ENCODE data around the gene LONP1.
"Not testable (repeated sequence)": the region's sequence is repeated elsewhere in the genome, so short reads cannot be mapped to it uniquely, and the experiment has no call there.

The LONP1 gene

DNA sequence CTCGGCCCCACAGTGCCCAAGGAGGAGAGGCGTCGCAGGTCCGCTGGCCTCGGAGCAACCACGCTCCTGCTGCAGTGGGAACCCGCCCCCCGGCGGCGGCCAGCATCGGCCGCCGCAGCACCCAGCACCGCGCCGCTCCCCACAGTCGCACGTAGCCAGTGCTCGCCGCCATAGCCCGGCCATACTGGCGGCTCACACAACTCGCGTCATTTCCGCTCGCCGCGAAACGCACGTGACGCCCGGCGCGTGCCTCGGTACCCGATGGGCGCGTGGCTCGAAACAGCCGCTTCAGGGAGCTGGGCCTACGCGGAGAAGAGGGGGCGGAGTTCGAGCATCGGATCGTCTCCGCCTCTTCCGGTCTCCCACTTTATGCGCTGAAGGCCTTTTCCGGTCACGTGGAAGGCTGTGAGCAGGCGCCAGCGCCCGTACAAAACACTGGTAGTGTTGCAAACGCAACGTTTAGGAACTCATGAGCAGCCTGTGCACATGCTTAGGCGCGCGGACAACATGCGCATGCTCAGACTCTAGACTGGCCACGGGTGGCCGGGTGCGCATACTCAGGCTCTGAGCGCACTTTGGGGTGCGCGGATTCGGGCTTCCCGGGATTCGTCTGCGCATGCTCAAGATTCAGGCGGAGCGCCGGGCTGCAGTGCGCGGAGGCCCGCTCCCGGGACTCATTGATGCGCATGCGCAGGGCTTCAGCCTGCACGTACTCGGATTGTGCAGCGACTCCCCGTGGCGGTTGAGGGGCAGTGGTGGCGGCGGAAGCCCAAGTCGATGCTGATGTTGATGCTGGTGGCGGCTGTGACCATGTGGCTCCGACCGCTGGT, at the start of gene LONP1, which contains the start of gene CATSPERD:
TSS of gene LONP1 (minus strand) at position 186 of the 830 bp plus-strand sequence. CDS start at position 172, 14 bp downstream.
TSS of gene CATSPERD (plus strand) at position 677 of the 830 bp plus-strand sequence. CDS start at position 778, 101 bp downstream.
- peak; percentile 99 for DNase-seq

- no peak for DNase-seq
Measured at GRCh38 chr19:5767949-5768348, 48.0 kb upstream of the LONP1 start.

GRCh38 chr19:5765220-5765619, 45.3 kb upstream of the LONP1 start:
- no peak for DNase-seq

GRCh38 chr19:5762608-5763217, 42.8 kb upstream of the LONP1 start:
- no peak for DNase-seq

- no peak for DNase-seq
Measured at GRCh38 chr19:5753743-5754142, 33.8 kb upstream of the LONP1 start.

DNA sequence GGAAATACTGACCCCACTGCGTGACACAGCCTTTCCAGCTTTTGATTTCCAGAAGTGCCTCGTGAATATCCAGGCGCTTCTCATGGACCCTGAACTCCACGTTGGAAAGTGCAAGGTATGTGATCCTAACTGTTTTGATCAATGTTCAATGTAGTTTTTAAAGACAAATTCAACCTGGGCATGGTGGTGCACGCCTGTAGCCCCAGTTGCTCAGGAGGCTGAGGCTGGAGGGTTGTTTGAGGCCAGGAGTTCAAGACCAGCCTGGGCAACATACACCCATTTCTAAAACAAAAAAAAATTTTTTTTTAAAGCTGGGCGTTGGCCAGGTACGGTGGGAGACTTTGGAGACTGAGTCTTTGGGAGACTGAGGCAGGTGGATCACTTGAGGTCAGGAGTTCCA, 31.8 kb upstream of the LONP1 start:
- DNase-seq: no peak

DNA sequence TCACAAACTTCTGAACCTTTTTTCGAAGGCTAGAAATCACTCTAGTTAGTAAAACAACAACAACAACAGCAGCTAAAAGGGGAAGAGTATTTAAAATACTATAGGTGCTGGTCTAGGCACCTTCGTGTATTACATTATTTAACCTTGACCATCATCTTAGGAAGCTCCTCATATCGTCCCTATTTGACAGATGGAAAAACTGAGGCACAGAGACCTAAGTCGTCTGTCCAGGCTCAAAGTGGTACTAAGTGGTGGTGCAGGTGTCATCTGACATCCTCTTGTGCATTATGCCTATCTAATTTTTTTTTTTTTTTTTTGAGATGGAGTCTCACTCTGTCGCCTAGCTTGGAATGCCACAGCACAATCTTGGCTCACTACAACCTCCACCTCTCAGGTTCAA, 29.6 kb upstream of the LONP1 start:
- no peak for DNase-seq

GRCh38 chr19:5748920-5749319, 29.0 kb upstream of the LONP1 start:
- DNase-seq: not testable (repeated sequence)

- not testable (repeated sequence) for DNase-seq
Measured at GRCh38 chr19:5744999-5745398, 25.1 kb upstream of the LONP1 start.

GRCh38 chr19:5743630-5744029, 23.7 kb upstream of the LONP1 start:
- DNase-seq: no peak

DNA sequence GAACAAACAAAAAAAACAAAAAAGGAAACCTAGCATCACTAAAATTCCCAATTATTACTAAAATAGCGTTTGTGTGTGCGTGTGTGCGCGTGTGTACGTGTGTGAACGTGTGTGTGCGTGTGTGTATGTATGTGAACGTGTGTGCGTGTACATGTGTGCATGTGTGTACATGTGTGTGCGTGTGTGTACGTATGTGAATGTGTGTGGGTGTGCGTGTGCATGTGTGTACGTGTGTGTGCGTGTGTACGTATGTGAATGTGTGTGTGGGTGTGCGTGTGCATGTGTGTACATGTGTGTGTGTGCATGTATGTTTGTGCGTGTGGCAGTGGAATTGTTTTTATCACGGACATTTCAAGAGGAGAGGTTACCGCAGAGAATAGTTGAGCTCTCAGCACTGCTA, 22.1 kb upstream of the LONP1 start:
- no peak for DNase-seq

DNA sequence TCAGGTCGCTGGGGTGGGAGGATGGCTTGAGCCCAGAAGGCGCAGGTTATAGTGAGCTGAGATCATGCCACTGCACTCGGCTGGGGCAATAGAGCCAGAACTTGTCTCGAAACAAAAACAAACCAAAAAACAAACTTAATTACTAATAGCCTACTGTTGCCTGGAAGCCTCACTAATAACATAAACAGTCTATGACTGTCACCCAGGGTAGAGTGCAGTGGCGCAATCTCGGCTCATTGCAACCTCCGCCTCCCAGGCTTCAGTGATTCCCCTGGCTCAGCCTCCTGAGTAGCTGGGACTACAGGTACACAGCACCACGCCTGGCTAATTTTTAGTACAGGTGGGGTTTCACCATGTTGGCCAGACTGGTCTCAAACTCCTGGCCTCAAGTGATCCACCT, 18.5 kb upstream of the LONP1 start:
- DNase-seq: no peak

DNA sequence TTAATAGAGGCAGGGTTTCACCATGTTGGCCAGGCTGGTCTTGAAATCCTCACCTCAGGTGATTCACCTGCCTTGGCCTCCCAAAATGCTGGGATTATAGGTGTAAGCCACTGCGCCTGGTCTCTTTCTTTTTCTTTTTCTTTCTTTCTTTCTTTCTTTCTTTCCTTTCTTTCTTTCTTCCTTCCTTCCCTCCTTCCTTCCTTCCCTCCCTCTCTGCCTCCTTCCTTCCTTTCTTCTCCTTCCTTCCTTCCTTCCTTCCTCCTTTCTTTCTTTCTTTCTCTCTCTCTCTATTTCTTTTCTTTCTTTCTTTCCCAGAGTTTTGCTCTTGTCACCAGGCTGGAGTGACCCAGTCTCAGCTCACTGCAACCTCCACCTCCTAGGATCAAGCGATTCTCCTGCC, 13.2 kb upstream of the LONP1 start:
- DNase-seq: not testable (repeated sequence)

- DNase-seq: no peak
Measured at GRCh38 chr19:5727453-5728050, 7.6 kb upstream of the LONP1 start.

GRCh38 chr19:5719274-5719960, 529 bp downstream of the LONP1 start:
- DNase-seq: peak; percentile 39

DNA sequence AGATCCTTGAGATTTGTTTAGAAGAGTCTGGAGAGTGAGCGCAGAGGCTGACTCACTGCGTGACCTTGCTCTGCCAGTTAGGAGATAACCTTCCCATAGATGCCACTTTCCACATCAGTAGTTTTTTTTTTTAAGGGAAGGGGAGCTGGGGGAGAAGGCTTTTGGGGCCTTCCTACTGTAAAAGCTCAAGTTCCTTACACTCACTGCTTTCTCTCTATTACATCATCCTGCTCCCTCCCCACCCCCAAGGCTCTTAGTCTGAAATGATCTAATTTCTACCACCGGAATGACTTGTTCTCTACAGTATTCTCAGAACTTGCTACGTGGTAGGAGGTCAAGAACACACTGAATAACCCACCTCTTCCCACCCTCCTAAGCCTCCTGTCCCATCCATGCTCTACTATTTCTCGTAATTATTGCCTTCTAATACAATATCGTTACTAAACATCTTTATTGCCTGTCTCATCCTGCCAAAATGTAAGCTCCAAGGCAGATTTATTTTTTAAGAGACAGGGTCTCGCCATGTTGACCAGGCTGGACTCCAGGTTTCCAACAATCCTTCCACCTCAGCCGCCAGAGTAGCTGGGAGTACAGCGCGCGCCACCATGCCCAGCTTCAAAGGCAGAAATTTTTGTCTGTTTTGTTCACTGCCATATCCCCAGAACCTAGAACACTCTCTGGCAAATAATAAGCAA, 1.2 kb downstream of the LONP1 start:
- peak; percentile 90 for DNase-seq

GRCh38 chr19:5718037-5718578, 1.8 kb downstream of the LONP1 start:
- peak; percentile 72 for DNase-seq

DNA sequence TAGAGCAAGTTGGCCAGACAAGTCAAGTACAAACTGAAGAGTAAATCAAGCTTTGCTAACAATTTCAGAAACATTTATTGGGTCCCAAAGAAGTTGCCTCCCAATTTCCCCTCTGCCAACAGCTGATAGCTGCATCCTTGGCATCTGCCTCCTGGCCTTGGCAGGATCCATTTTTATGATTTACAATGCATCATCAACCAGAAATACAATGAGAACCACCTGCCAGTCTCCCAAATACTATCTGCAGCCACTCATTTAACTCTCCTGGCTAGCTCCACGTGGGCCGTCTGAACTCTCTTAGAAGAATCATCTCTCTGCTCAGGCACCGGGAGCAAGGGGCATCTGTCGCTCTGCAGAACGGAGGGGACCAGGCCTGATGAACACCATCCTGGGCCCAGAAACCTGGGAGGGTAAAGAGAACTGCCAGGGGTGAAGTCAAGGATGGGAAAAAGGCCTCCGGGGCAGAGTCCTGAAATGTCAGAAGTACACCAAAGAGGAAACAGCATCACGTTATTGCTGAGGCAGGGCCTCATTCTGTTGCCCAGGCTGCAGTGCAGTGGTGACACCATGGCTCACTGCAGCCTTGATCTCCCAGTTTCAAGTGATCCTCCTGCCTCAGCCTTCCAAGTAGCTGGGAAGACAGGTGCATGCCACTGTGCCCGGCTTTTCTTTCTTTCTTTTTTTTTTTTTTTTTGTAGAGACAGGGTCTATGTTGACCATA, 2.6 kb downstream of the LONP1 start:
- no peak for DNase-seq

- DNase-seq: no peak
Measured at GRCh38 chr19:5714816-5715215, 5.1 kb downstream of the LONP1 start.

DNA sequence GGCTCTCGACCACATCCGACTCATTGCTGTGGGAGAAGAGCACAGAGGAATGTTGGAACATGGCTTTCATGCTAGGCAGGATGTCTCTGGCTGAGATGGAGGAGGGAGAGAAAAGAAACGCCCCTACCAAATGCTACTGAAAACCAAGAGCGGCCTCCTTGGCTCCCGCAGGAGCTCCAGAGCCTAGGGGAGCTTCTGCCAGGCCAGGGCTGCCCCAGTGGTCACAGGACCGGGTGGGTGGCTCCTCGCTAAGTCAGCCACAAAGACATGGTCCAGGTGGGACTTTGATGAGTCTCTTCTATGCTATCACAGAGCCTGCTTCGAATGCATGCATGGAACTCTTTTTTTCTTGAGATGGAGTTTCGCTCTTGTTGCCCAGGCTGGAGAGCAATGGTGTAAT, 6.7 kb downstream of the LONP1 start:
- no peak for DNase-seq

GRCh38 chr19:5711713-5712161, 8.2 kb downstream of the LONP1 start:
- no peak for DNase-seq

- no peak for DNase-seq
Measured at GRCh38 chr19:5711025-5711424, 8.9 kb downstream of the LONP1 start.
